Stomach (tissue), 9 donors: ENCODE measurements around the gene KRTAP10-12. TPM values are rescaled to one million over a fixed set of nuclear protein-coding genes. Genes with fewer than 3 reads are reported as not detected.

Source experiments
- DNase-seq, 2 donors: peaks; one replicate each; pipeline versions ENCODE4 v3.0.0 to v3.0.0-alpha.2; 2013 to 2019
- H3K27ac ChIP-seq, 5 donors: fragments of 200-600 bp in 4 of 5; sonication (generic) in 4 of 5; one replicate each; pipeline ENCODE4 v1.5.1; 2013 to 2019; ENCODE audit warnings: mild to moderate bottlenecking in 1 of 5, moderate library complexity in 1 of 5
- H3K27me3 ChIP-seq, 3 donors: fragments of 200-600 bp; sonication (generic); one replicate each; pipeline ENCODE4 v1.5.1; 2017 to 2019; ENCODE audit warnings: mixed run types in 1 of 3
- H3K36me3 ChIP-seq, 4 donors: fragments of 200-600 bp; sonication (generic); 1 replicate in 3 of 4; 2 replicates in 1 of 4; pipeline ENCODE4 v1.5.1; 2016 to 2019
- H3K4me1 ChIP-seq, 4 donors: fragments of 200-600 bp; sonication (generic); one replicate each; pipeline ENCODE4 v1.5.1; 2016 to 2019
- H3K4me3 ChIP-seq, 4 donors: fragments of 200-600 bp; sonication (generic) in 3 of 4; one replicate each; pipeline ENCODE4 v1.5.1; 2016 to 2019; ENCODE audit warnings: mild to moderate bottlenecking in 1 of 4
- H3K9me3 ChIP-seq, 4 donors: fragments of 200-600 bp; sonication (generic); one replicate each; pipeline ENCODE4 v1.5.1; 2016 to 2019
- CTCF ChIP-seq, 7 experiments: fragments of 450-650 bp in 4 of 7; fragments of 200-600 bp in 3 of 7; sonication (generic) in 3 of 7; IDR thresholded peaks; one replicate each; pipeline ENCODE4 v1.5.1; 2016 to 2019; ENCODE audit warnings: antibody characterized with exemption in 7 of 7, control low read depth in 2 of 7, mild to moderate bottlenecking in 1 of 7
- EP300 ChIP-seq: sonication (generic); formaldehyde crosslinking; IDR thresholded peaks from one replicate; pipeline ENCODE4 v1.6.1; 2017; ENCODE audit warnings: antibody characterized with exemption
- POLR2A ChIP-seq, 4 donors: fragments of 450-650 bp; IDR thresholded peaks; one replicate each; pipeline ENCODE4 v1.6.1; 2016; ENCODE audit warnings: antibody characterized with exemption in 4 of 4, control low read depth in 2 of 4, mild to moderate bottlenecking in 1 of 4, moderate library complexity in 1 of 4
- POLR2AphosphoS5 ChIP-seq, 3 donors: sonication (generic); formaldehyde crosslinking; IDR thresholded peaks; one replicate each; pipeline ENCODE4 v1.6.1; 2016; ENCODE audit warnings: antibody characterized with exemption in 3 of 3
- WGBS, 5 donors: extraction: QIAGEN DNeasy Blood & Tissue Kit in 3 of 5; methylation state at CpG; one replicate each; pipeline versions ENCODE4 v1.1.5 to v1.1.7; 2013 to 2018; 5-methylcytosine and 5-hydroxymethylcytosine counted together
- intact Hi-C: fragments of 100-400 bp; cut with DNase I; formaldehyde crosslinking; loops from one replicate; pipeline ENCODE4 v1.15.1; 2023; ENCODE audit warnings: low total_unique reads
- polyA plus RNA-seq, 3 donors: library from polyadenylated mRNA; stranded (reverse); fragments of 200-250 nt; gene quantifications; one replicate each; pipeline ENCODE4 v1.2.3, GENCODE V29; 2013
- total RNA-seq, 5 donors: library from RNA; depleted of rRNA; stranded (reverse); fragments of >200 nt; gene quantifications; one replicate each; pipeline versions ENCODE4 v1.1.0 to v1.2.3, GENCODE V29; 2014 to 2016
- donor health status: healthy with polysubstance abuse.
- donor health status: Bipolar disorder and iron deficiency.
- donor health status: healthy.

KRTAP10-12 gene
- total and polyA plus RNA-seq, 8 donors = not detected

- TF ChIP-seq POLR2A (IDR thresholded peaks at IDR 0.05) = no peak
- no peak for TF ChIP-seq CTCF (IDR thresholded peaks at IDR 0.05)
- TF ChIP-seq EP300 = no peak
- TF ChIP-seq POLR2AphosphoS5 (IDR thresholded peaks at IDR 0.05) = no peak
- Histone ChIP-seq H3K9me3 (peaks cover 0 to 10% (median 5%) of the 10 kb centered on the region in 4 donors), H3K36me3 (no peaks in the 10 kb centered on the region), H3K27ac (no peak overlapping the region), H3K4me3 (no peak overlapping the region), H3K27me3 (peaks cover 0 to 5% (median 2%) of the 10 kb centered on the region in 3 donors), H3K4me1 (no peaks in the 10 kb centered on the region)
- intact Hi-C loops = no loop called here
- no peak for DNase-seq
- WGBS, 5 donors = 89 to 95% (median 92%) methylated on average over 13 of the region's 13 CpGs
Measured at GRCh38 chr21:44677881-44678280, 19.1 kb upstream of the KRTAP10-12 start.

- WGBS, 5 donors = 69 to 86% (median 77%) methylated on average over 8 to 11 of the region's 11 CpGs
- H3K4me1 ChIP-seq = no peaks in the 10 kb centered on the region
- intact Hi-C loops = no loop called here
- H3K9me3 ChIP-seq = no peaks in the 10 kb centered on the region
- H3K36me3 ChIP-seq = no peaks in the 10 kb centered on the region
- H3K27me3 ChIP-seq = peaks cover 0 to 12% (median 7%) of the 10 kb centered on the region in 3 donors
- H3K4me3 ChIP-seq = no peak overlapping the region
- no peak overlapping the region for H3K27ac ChIP-seq
- DNase-seq = no peak
- no peak for TF ChIP-seq POLR2A (IDR thresholded peaks at IDR 0.05)
- no peak for TF ChIP-seq EP300
- TF ChIP-seq CTCF (IDR thresholded peaks at IDR 0.05) = no peak
- no peak for TF ChIP-seq POLR2AphosphoS5 (IDR thresholded peaks at IDR 0.05)
Measured at GRCh38 chr21:44681152-44681551, 15.8 kb upstream of the KRTAP10-12 start.

- WGBS, 5 donors = 65 to 77% (median 71%) methylated on average over 17 to 23 of the region's 23 CpGs
- H3K27ac ChIP-seq = no peak within 1 kb of the TSS
- intact Hi-C loops = no loop called here
- H3K36me3 ChIP-seq = no peaks in the 10 kb centered on the region
- no peaks in the 10 kb centered on the region for H3K4me1 ChIP-seq
- H3K9me3 ChIP-seq = no peaks in the 10 kb centered on the region
- no peak for DNase-seq
- TF ChIP-seq POLR2AphosphoS5 (IDR thresholded peaks at IDR 0.05) (no peak), CTCF (IDR thresholded peaks at IDR 0.05) (no peak), POLR2A (IDR thresholded peaks at IDR 0.05) (no peak), EP300 (no peak)
- H3K4me3 ChIP-seq = no peak within 1 kb of the TSS
- H3K27me3 ChIP-seq = peaks cover 0 to 21% (median 16%) of the 10 kb centered on the region in 3 donors
Measured at GRCh38 chr21:44681861-44682579, 15.0 kb upstream of the KRTAP10-12 start, which contains the start of gene KRTAP12-1. TSS of gene KRTAP12-1 (minus strand) at chr21:44682163. CDS start at chr21:44682123, 40 bp downstream.

- H3K4me3 ChIP-seq = no peak overlapping the region
- H3K9me3 ChIP-seq = no peaks in the 10 kb centered on the region
- H3K4me1 ChIP-seq = no peaks in the 10 kb centered on the region
- WGBS, 5 donors = 75 to 79% (median 78%) methylated on average over 14 to 15 of the region's 15 CpGs
- intact Hi-C loops = no loop called here
- no peak for DNase-seq
- TF ChIP-seq EP300 (no peak), CTCF (IDR thresholded peaks at IDR 0.05) (no peak), POLR2A (IDR thresholded peaks at IDR 0.05) (no peak), POLR2AphosphoS5 (IDR thresholded peaks at IDR 0.05) (no peak)
- H3K27me3 ChIP-seq = peaks cover 0 to 27% (median 22%) of the 10 kb centered on the region in 3 donors
- H3K36me3 ChIP-seq = no peaks in the 10 kb centered on the region
- H3K27ac ChIP-seq = no peak overlapping the region
Measured at GRCh38 chr21:44682580-44683151, 14.3 kb upstream of the KRTAP10-12 start.
